Left lung (tissue), 10 donors: ENCODE results near the gene ARMC8. TPM values are rescaled to one million over a fixed set of nuclear protein-coding genes. Genes with fewer than 3 reads are reported as not detected.

Source experiments
- ATAC-seq: fragments of 200-7000 bp; cut with Tn5 transposase; one replicate; pipeline ENCODE4 v1.9.1; 2020; ENCODE audit warnings: moderate library complexity
- DNase-seq, 4 donors: peaks; one replicate each; pipeline ENCODE4 v3.0.0-alpha.2; 2013 to 2020
- H3K27ac ChIP-seq, 2 donors: fragments of 200-600 bp; sonication (generic) in 1 of 2; one replicate each; pipeline versions ENCODE4 v1.5.0 to v1.8.0; 2020 to 2021
- H3K27me3 ChIP-seq, 2 donors: fragments of 200-600 bp; sonication (generic) in 1 of 2; one replicate each; pipeline versions ENCODE4 v1.5.0 to v1.8.0; 2020 to 2021
- H3K36me3 ChIP-seq, 2 donors: fragments of 200-600 bp; sonication (generic) in 1 of 2; one replicate each; pipeline versions ENCODE4 v1.5.0 to v1.8.0; 2020 to 2021
- H3K4me1 ChIP-seq, 2 donors: fragments of 200-600 bp; one replicate each; pipeline ENCODE4 v1.8.0; 2021
- H3K4me3 ChIP-seq, 2 donors: fragments of 200-600 bp; sonication (generic) in 1 of 2; one replicate each; pipeline versions ENCODE4 v1.5.0 to v1.8.0; 2020 to 2021; ENCODE audit warnings: mild to moderate bottlenecking in 1 of 2
- H3K9me3 ChIP-seq, 2 donors: fragments of 200-600 bp; sonication (generic) in 1 of 2; one replicate each; pipeline versions ENCODE4 v1.5.0 to v1.8.0; 2020 to 2021
- intact Hi-C, 2 donors: fragments of 100-400 bp; cut with DNase I; formaldehyde crosslinking; loops; one replicate each; pipeline versions ENCODE4 v1.11.2 to v1.14.2; 2022
- polyA plus RNA-seq, 6 donors: library from polyadenylated mRNA; unstranded; fragments of 120-200 nt; gene quantifications; one replicate each; pipeline ENCODE4 v1.2.1, GENCODE V29; 2013; ENCODE audit not compliant: insufficient read length in 6 of 6
- total RNA-seq, 2 donors: library from RNA; stranded (reverse); fragmentation: NEBNext Ultra II Directional; extraction: Animal tissue kit (Norgen Biotek cat#: 25700); gene quantifications; one replicate each; pipeline ENCODE4 v1.2.1, GENCODE V29; 2021
- TF ChIP-seq, protein P1 (sequence below), 2 donors: fragments of 200-600 bp; sonication (generic) in 1 of 2; IDR thresholded peaks; one replicate each; pipeline versions ENCODE4 v1.5.0 to v1.8.0; 2021; ENCODE audit warnings: antibody characterized with exemption in 2 of 2
- donor health status: DM: no; HTN: yes; CAD: no.
- donor health status: DM: no; HTN: no; CAD: no.

Gene ARMC8
- total and polyA plus RNA-seq, 8 donors, result 37.1 to 56.4 (median 50.6) TPM

- H3K4me3 ChIP-seq, result no peak overlapping the region
- H3K27me3 ChIP-seq, result no peaks in the 10 kb centered on the region
- no peaks in the 10 kb centered on the region for H3K4me1 ChIP-seq
- H3K9me3 ChIP-seq, result no peaks in the 10 kb centered on the region
- DNase-seq (no peak), ATAC-seq (no peak)
- H3K27ac ChIP-seq, result no peak overlapping the region
- H3K36me3 ChIP-seq, result peaks cover 0 to 58% of the 10 kb centered on the region in 2 donors
- intact Hi-C loops, result no loop called here
- TF ChIP-seq, protein P1, sequence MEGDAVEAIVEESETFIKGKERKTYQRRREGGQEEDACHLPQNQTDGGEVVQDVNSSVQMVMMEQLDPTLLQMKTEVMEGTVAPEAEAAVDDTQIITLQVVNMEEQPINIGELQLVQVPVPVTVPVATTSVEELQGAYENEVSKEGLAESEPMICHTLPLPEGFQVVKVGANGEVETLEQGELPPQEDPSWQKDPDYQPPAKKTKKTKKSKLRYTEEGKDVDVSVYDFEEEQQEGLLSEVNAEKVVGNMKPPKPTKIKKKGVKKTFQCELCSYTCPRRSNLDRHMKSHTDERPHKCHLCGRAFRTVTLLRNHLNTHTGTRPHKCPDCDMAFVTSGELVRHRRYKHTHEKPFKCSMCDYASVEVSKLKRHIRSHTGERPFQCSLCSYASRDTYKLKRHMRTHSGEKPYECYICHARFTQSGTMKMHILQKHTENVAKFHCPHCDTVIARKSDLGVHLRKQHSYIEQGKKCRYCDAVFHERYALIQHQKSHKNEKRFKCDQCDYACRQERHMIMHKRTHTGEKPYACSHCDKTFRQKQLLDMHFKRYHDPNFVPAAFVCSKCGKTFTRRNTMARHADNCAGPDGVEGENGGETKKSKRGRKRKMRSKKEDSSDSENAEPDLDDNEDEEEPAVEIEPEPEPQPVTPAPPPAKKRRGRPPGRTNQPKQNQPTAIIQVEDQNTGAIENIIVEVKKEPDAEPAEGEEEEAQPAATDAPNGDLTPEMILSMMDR (IDR thresholded peaks at IDR 0.05), result no peak
Measured at GRCh38 chr3:138281561-138281960, 94.5 kb downstream of the ARMC8 start.

GRCh38 chr3:138282836-138283235, 95.7 kb downstream of the ARMC8 start:
- no peak for DNase-seq
- no peak overlapping the region for H3K4me3 ChIP-seq
- H3K36me3 ChIP-seq, result peaks cover 0 to 60% of the 10 kb centered on the region in 2 donors
- TF ChIP-seq, protein P1 (IDR thresholded peaks at IDR 0.05), result no peak
- no peak overlapping the region for H3K27ac ChIP-seq
- intact Hi-C loops, result no loop called here
- H3K9me3 ChIP-seq, result no peaks in the 10 kb centered on the region
- no peaks in the 10 kb centered on the region for H3K27me3 ChIP-seq
- no peak for ATAC-seq
- no peaks in the 10 kb centered on the region for H3K4me1 ChIP-seq

DNA sequence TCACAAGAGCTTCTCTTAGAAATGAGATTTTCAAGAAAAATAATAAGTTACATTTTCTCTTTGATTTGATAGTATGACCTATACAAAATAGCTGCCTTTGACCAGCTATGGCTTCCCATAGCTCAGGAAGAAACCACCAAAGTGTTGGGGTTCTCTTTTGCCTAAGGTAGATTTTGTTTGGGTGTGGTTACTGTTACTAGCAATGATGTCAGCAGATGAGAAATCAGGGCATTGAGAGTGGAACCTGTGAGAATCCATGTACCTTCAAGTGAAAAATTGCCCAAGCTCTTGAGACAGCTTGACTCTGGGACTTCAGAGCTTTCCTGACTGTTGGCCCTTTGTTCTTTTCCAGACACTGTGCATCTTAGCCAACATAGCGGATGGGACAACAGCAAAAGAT, 97.0 kb downstream of the ARMC8 start:
- TF ChIP-seq, protein P1 (IDR thresholded peaks at IDR 0.05), result no peak
- Histone ChIP-seq H3K4me1 (no peaks in the 10 kb centered on the region), H3K36me3 (peaks cover 0 to 67% of the 10 kb centered on the region in 2 donors), H3K27me3 (no peaks in the 10 kb centered on the region), H3K4me3 (no peak overlapping the region), H3K27ac (no peak overlapping the region), H3K9me3 (no peaks in the 10 kb centered on the region)
- no peak for ATAC-seq
- intact Hi-C loops, result no loop called here
- no peak for DNase-seq

GRCh38 chr3:138284957-138285477, 97.9 kb downstream of the ARMC8 start:
- H3K9me3 ChIP-seq, result no peaks in the 10 kb centered on the region
- H3K4me3 ChIP-seq, result no peak overlapping the region
- ATAC-seq, result no peak
- no peak for DNase-seq
- intact Hi-C loops, result no loop called here
- TF ChIP-seq, protein P1 (IDR thresholded peaks at IDR 0.05), result no peak
- H3K36me3 ChIP-seq, result peaks cover 0 to 77% of the 10 kb centered on the region in 2 donors
- H3K27ac ChIP-seq, result no peak overlapping the region
- no peaks in the 10 kb centered on the region for H3K27me3 ChIP-seq
- no peaks in the 10 kb centered on the region for H3K4me1 ChIP-seq

DNA sequence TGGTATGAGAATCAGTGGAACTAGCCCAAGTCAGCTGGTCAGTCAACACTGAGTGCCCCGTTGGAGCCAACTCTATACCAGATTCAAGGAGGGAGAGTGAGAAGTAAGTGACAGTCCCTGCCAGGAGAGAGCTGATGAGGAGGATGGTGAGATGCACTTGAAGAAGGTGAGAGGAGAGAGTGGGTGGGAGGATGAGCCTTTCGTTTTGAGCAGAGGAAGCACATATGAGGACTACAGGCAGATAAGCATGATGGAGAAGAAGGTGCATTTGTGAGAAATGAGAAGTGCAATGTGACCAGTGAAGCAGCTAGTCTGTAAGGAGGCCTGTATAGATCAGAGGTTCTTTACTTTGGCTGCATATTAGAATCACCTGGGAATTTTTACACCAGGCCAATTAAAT, 102.2 kb downstream of the ARMC8 start:
- DNase-seq (no peak), ATAC-seq (no peak)
- Histone ChIP-seq H3K27ac (no peak overlapping the region), H3K4me3 (no peak overlapping the region), H3K4me1 (no peaks in the 10 kb centered on the region), H3K27me3 (no peaks in the 10 kb centered on the region), H3K36me3 (peaks cover 0 to 100% of the 10 kb centered on the region in 2 donors), H3K9me3 (no peaks in the 10 kb centered on the region)
- intact Hi-C loops, result no loop called here
- TF ChIP-seq, protein P1 (IDR thresholded peaks at IDR 0.05), result no peak
